Astrocyte of the hippocampus (primary cell): ENCODE results near the gene GPATCH2.
"Not testable (repeated sequence)": the region's sequence is repeated elsewhere in the genome, so short reads cannot be mapped to it uniquely, and the experiment has no call there.

Experiments used
- DNase-seq: peaks from one replicate; pipeline ENCODE4 v3.0.0; 2011; ENCODE audit warnings: low read depth, low spot score

Gene GPATCH2

GRCh38 chr1:217453816-217454215 lies 177.1 kb downstream of the GPATCH2 start:
- peak; percentile 38 for DNase-seq

GRCh38 chr1:217449370-217449769 lies 181.5 kb downstream of the GPATCH2 start:
- DNase-seq = no peak

- DNase-seq = no peak
These were observed 187.0 kb downstream of the GPATCH2 start for GRCh38 chr1:217443845-217444244.

GRCh38 chr1:217437376-217437775 lies 193.5 kb downstream of the GPATCH2 start:
- DNase-seq = no peak

- peak; percentile 9 for DNase-seq
These were observed 195.7 kb downstream of the GPATCH2 start for GRCh38 chr1:217435204-217435603.

GRCh38 chr1:217433664-217434063 lies 197.2 kb downstream of the GPATCH2 start:
- no peak for DNase-seq

- DNase-seq = no peak
These were observed 198.6 kb downstream of the GPATCH2 start for GRCh38 chr1:217432339-217432738.

GRCh38 chr1:217431395-217431794 lies 199.5 kb downstream of the GPATCH2 start:
- DNase-seq = no peak

- DNase-seq = no peak
These were observed 205.5 kb downstream of the GPATCH2 start for GRCh38 chr1:217425422-217425821.

GRCh38 chr1:217419194-217419551 lies 211.7 kb downstream of the GPATCH2 start:
- no peak for DNase-seq

GRCh38 chr1:217418269-217419193 lies 212.4 kb downstream of the GPATCH2 start:
- DNase-seq = no peak

- no peak for DNase-seq
These were observed 213.5 kb downstream of the GPATCH2 start for GRCh38 chr1:217417363-217417762.

GRCh38 chr1:217407534-217408001 lies 223.3 kb downstream of the GPATCH2 start:
- no peak for DNase-seq

GRCh38 chr1:217403026-217403720 lies 227.7 kb downstream of the GPATCH2 start:
- peak; percentile 7 for DNase-seq

GRCh38 chr1:217402301-217402700 lies 228.6 kb downstream of the GPATCH2 start:
- DNase-seq = no peak

GRCh38 chr1:217393896-217394295 lies 237.0 kb downstream of the GPATCH2 start:
- DNase-seq = peak; percentile 14

- DNase-seq = no peak
These were observed 238.4 kb downstream of the GPATCH2 start for GRCh38 chr1:217392441-217392840.

GRCh38 chr1:217389895-217390294 lies 241.0 kb downstream of the GPATCH2 start:
- no peak for DNase-seq

- no peak for DNase-seq
These were observed 242.3 kb downstream of the GPATCH2 start for GRCh38 chr1:217388522-217389065.

- not testable (repeated sequence) for DNase-seq
These were observed 249.1 kb downstream of the GPATCH2 start for GRCh38 chr1:217381773-217382172.

- not testable (repeated sequence) for DNase-seq
These were observed 251.1 kb downstream of the GPATCH2 start for GRCh38 chr1:217379804-217380203.

- DNase-seq = no peak
These were observed 251.6 kb downstream of the GPATCH2 start for GRCh38 chr1:217379336-217379735.
